Bone marrow (tissue), 2 donors: ENCODE measurements around the gene TTC7B.
A peak's percentile ranks its signal among the peaks of the same experiment; 100 is the strongest.
"Not testable (repeated sequence)": the region's sequence is repeated elsewhere in the genome, so short reads cannot be mapped to it uniquely, and the experiment has no call there.

Experiments
- DNase-seq, 2 donors: peaks; one replicate each; lab custom pipeline; 2025; lab: John Stamatoyannopoulos, UW

TTC7B gene

GRCh38 chr14:90830931-90831701 lies 14.9 kb upstream of the TTC7B start:
- no peak for DNase-seq

GRCh38 chr14:90829677-90830076 lies 13.4 kb upstream of the TTC7B start:
- no peak for DNase-seq

GRCh38 chr14:90828642-90829487 lies 12.6 kb upstream of the TTC7B start:
- peak in 1 of 2 donors; percentile 33 for DNase-seq

- peak; percentile 75 to 86 for DNase-seq
These were observed 11.8 kb upstream of the TTC7B start for GRCh38 chr14:90827919-90828610.

- not testable (repeated sequence) for DNase-seq
These were observed 7.3 kb upstream of the TTC7B start for GRCh38 chr14:90823542-90823941.

- peak in 1 of 2 donors; percentile 30 for DNase-seq
These were observed 4.7 kb upstream of the TTC7B start for GRCh38 chr14:90820958-90821357.

- no peak for DNase-seq
These were observed 3.6 kb upstream of the TTC7B start for GRCh38 chr14:90819734-90820393.

GRCh38 chr14:90818715-90819114 lies 2.5 kb upstream of the TTC7B start:
- DNase-seq, result no peak

GRCh38 chr14:90816681-90817436 lies 629 bp upstream of the TTC7B start:
- no peak for DNase-seq

GRCh38 chr14:90815572-90815821 lies 733 bp downstream of the TTC7B start:
- no peak for DNase-seq

GRCh38 chr14:90814806-90815571 lies 1.2 kb downstream of the TTC7B start:
- no peak for DNase-seq

- DNase-seq, result no peak
These were observed 2.8 kb downstream of the TTC7B start for GRCh38 chr14:90813442-90813841.

GRCh38 chr14:90812109-90812508 lies 4.1 kb downstream of the TTC7B start:
- DNase-seq, result no peak

- DNase-seq, result no peak
These were observed 4.6 kb downstream of the TTC7B start for GRCh38 chr14:90811641-90812040.

- DNase-seq, result no peak
These were observed 5.4 kb downstream of the TTC7B start for GRCh38 chr14:90810806-90811205.

- DNase-seq, result no peak
These were observed 6.5 kb downstream of the TTC7B start for GRCh38 chr14:90809530-90810312.

- no peak for DNase-seq
These were observed 7.3 kb downstream of the TTC7B start for GRCh38 chr14:90808759-90809529.

- DNase-seq, result no peak
These were observed 9.2 kb downstream of the TTC7B start for GRCh38 chr14:90807060-90807459.
